Stimulated activated CD4-positive, alpha-beta T cell treated with anti-CD3 and anti-CD28 coated beads, Interleukin-4, amount 100 ng/mL, for 1 hour (primary cell): ENCODE measurements around the gene ARID1A.

ENCODE experiments used
- DNase-seq: peaks from one replicate; pipeline ENCODE4 v3.0.0-alpha.2; 2020

ARID1A gene

GRCh38 chr1:26729633-26730032 is 33.8 kb downstream of the ARID1A start:
- DNase-seq: no peak

GRCh38 chr1:26730695-26731094 is 34.9 kb downstream of the ARID1A start:
- DNase-seq: no peak

- DNase-seq: no peak
Measured at GRCh38 chr1:26731233-26731902, 35.6 kb downstream of the ARID1A start.

- DNase-seq: no peak
Measured at GRCh38 chr1:26733392-26733791, 37.6 kb downstream of the ARID1A start.

- no peak for DNase-seq
Measured at GRCh38 chr1:26733982-26734381, 38.2 kb downstream of the ARID1A start.

- DNase-seq: no peak
Measured at GRCh38 chr1:26734501-26735058, 38.8 kb downstream of the ARID1A start.

- DNase-seq: no peak
Measured at GRCh38 chr1:26739329-26739914, 43.6 kb downstream of the ARID1A start.

GRCh38 chr1:26740023-26740634 is 44.3 kb downstream of the ARID1A start:
- no peak for DNase-seq

- no peak for DNase-seq
Measured at GRCh38 chr1:26740952-26741351, 45.1 kb downstream of the ARID1A start.

GRCh38 chr1:26743426-26744059 is 47.7 kb downstream of the ARID1A start:
- DNase-seq: no peak

GRCh38 chr1:26744075-26744959 is 48.5 kb downstream of the ARID1A start:
- peak; percentile 68 for DNase-seq

- no peak for DNase-seq
Measured at GRCh38 chr1:26745191-26745590, 49.4 kb downstream of the ARID1A start.

- DNase-seq: no peak
Measured at GRCh38 chr1:26747048-26747447, 51.2 kb downstream of the ARID1A start.

- no peak for DNase-seq
Measured at GRCh38 chr1:26748351-26748750, 52.5 kb downstream of the ARID1A start.

- DNase-seq: no peak
Measured at GRCh38 chr1:26749458-26749857, 53.6 kb downstream of the ARID1A start.

GRCh38 chr1:26750428-26750827 is 54.6 kb downstream of the ARID1A start:
- DNase-seq: no peak

- DNase-seq: no peak
Measured at GRCh38 chr1:26752519-26752918, 56.7 kb downstream of the ARID1A start.

GRCh38 chr1:26754086-26754874 is 58.5 kb downstream of the ARID1A start:
- DNase-seq: no peak

GRCh38 chr1:26758358-26758757 is 62.5 kb downstream of the ARID1A start:
- DNase-seq: no peak

- no peak for DNase-seq
Measured at GRCh38 chr1:26759531-26759930, 63.7 kb downstream of the ARID1A start.

- no peak for DNase-seq
Measured at GRCh38 chr1:26761217-26761616, 65.4 kb downstream of the ARID1A start.

- DNase-seq: no peak
Measured at GRCh38 chr1:26767714-26768113, 71.9 kb downstream of the ARID1A start.
